Thyroid gland (tissue), 4 donors: ENCODE data around the gene MME. TPM values are rescaled to one million over a fixed set of nuclear protein-coding genes. Genes with fewer than 3 reads are reported as not detected.

Source experiments
- DNase-seq, 2 donors: peaks; one replicate each; pipeline ENCODE4 v3.0.0-alpha.2; 2019
- H3K27ac ChIP-seq, 3 donors: fragments of 200-600 bp; sonication (generic); 1 replicate in 2 of 3; 2 replicates in 1 of 3; pipeline ENCODE4 v1.5.1; 2016 to 2019; ENCODE audit warnings: mild to moderate bottlenecking in 1 of 3, moderate library complexity in 1 of 3
- H3K27me3 ChIP-seq: fragments of 200-600 bp; sonication (generic); one replicate; pipeline ENCODE4 v1.5.1; 2019
- H3K36me3 ChIP-seq, 2 donors: fragments of 200-600 bp; sonication (generic); one replicate each; pipeline ENCODE4 v1.5.1; 2016 to 2019
- H3K4me1 ChIP-seq, 2 donors: fragments of 200-600 bp; sonication (generic); one replicate each; pipeline ENCODE4 v1.5.1; 2017 to 2019
- H3K4me3 ChIP-seq, 3 donors: fragments of 200-600 bp; sonication (generic); replicated peaks in 1 of 3; 1 replicate in 2 of 3; 2 replicates in 1 of 3; pipeline ENCODE4 v1.5.1; 2016; ENCODE audit warnings: mild to moderate bottlenecking in 1 of 3
- H3K9me3 ChIP-seq: fragments of 200-600 bp; sonication (generic); one replicate; pipeline ENCODE4 v1.5.1; 2017
- CTCF ChIP-seq, 6 experiments: fragments of 200-600 bp in 3 of 6; fragments of 450-650 bp in 3 of 6; sonication (generic) in 3 of 6; IDR thresholded peaks; one replicate each; pipeline ENCODE4 v1.5.1; 2016 to 2019; ENCODE audit warnings: antibody characterized with exemption in 6 of 6, mild to moderate bottlenecking in 2 of 6, inconsistent platforms in 1 of 6, moderate library complexity in 1 of 6
- POLR2A ChIP-seq, 2 donors: fragments of 450-650 bp; IDR thresholded peaks; one replicate each; pipeline ENCODE4 v1.6.1; 2017; ENCODE audit warnings: antibody characterized with exemption in 2 of 2, mild to moderate bottlenecking in 2 of 2, moderate library complexity in 1 of 2
- WGBS, 2 donors: methylation state at CpG; one replicate each; pipeline ENCODE4 v1.1.5; 2017; 5-methylcytosine and 5-hydroxymethylcytosine counted together
- intact Hi-C: fragments of 100-400 bp; cut with DNase I; formaldehyde crosslinking; loops from one replicate; pipeline ENCODE4 v1.15.1; 2023
- total RNA-seq, 4 donors: library from RNA; depleted of rRNA; stranded (reverse); fragments of >200 nt; gene quantifications; one replicate each; pipeline ENCODE4 v1.2.3, GENCODE V29; 2016

MME gene
- total RNA-seq, 4 donors from 2014 or later: 3.2 to 9.1 (median 5.9) TPM

GRCh38 chr3:155182467-155182866 lies 102.3 kb downstream of the MME start:
- no peak overlapping the region for H3K27ac ChIP-seq
- H3K36me3 ChIP-seq: no peaks in the 10 kb centered on the region
- H3K9me3 ChIP-seq: no peaks in the 10 kb centered on the region
- no peak for DNase-seq
- H3K4me1 ChIP-seq: peaks cover 0 to 3% of the 10 kb centered on the region in 2 donors
- intact Hi-C loops: no loop called here
- H3K27me3 ChIP-seq: no peaks in the 10 kb centered on the region
- TF ChIP-seq CTCF (IDR thresholded peaks at IDR 0.05): no peak
- H3K4me3 ChIP-seq: no peak overlapping the region
- WGBS, 2 donors: 94 to 97% methylated on average over 1 of the region's 1 CpG

GRCh38 chr3:155184011-155184410 lies 103.9 kb downstream of the MME start:
- TF ChIP-seq POLR2A (IDR thresholded peaks at IDR 0.05): no peak
- no peak for TF ChIP-seq CTCF (IDR thresholded peaks at IDR 0.05)
- H3K9me3 ChIP-seq: no peaks in the 10 kb centered on the region
- intact Hi-C loops: no loop called here
- 48 to 76% methylated on average over 1 of the region's 1 CpG for WGBS, 2 donors
- H3K36me3 ChIP-seq: no peaks in the 10 kb centered on the region
- DNase-seq: no peak
- no peaks in the 10 kb centered on the region for H3K27me3 ChIP-seq
- no peak overlapping the region for H3K27ac ChIP-seq
- peaks cover 0 to 3% of the 10 kb centered on the region in 2 donors for H3K4me1 ChIP-seq
- no peak overlapping the region for H3K4me3 ChIP-seq

- intact Hi-C loops: no loop called here
- Histone ChIP-seq H3K4me1 (peaks cover 0 to 3% of the 10 kb centered on the region in 2 donors), H3K4me3 (no peak overlapping the region), H3K27ac (no peak overlapping the region), H3K27me3 (no peaks in the 10 kb centered on the region), H3K9me3 (no peaks in the 10 kb centered on the region), H3K36me3 (no peaks in the 10 kb centered on the region)
- WGBS, 2 donors: 42 to 55% methylated on average over 2 of the region's 2 CpGs
- TF ChIP-seq CTCF (IDR thresholded peaks at IDR 0.05) (no peak), POLR2A (IDR thresholded peaks at IDR 0.05) (no peak)
- no peak for DNase-seq
Observed at GRCh38 chr3:155185631-155186071, 105.5 kb downstream of the MME start.

GRCh38 chr3:155188031-155188430 lies 107.9 kb downstream of the MME start:
- intact Hi-C loops: no loop called here
- no peak for TF ChIP-seq CTCF (IDR thresholded peaks at IDR 0.05)
- no peak for TF ChIP-seq POLR2A (IDR thresholded peaks at IDR 0.05)
- DNase-seq: no peak
- Histone ChIP-seq H3K27ac (no peak overlapping the region), H3K9me3 (no peaks in the 10 kb centered on the region), H3K36me3 (no peaks in the 10 kb centered on the region), H3K27me3 (no peaks in the 10 kb centered on the region), H3K4me3 (no peak overlapping the region), H3K4me1 (peaks cover 0 to 3% of the 10 kb centered on the region in 2 donors)
- WGBS, 2 donors: 90 to 91% methylated on average over 2 of the region's 2 CpGs

- Histone ChIP-seq H3K4me3 (no peak overlapping the region), H3K9me3 (no peaks in the 10 kb centered on the region), H3K27me3 (no peaks in the 10 kb centered on the region), H3K36me3 (no peaks in the 10 kb centered on the region), H3K4me1 (no peaks in the 10 kb centered on the region), H3K27ac (no peak overlapping the region)
- no peak for DNase-seq
- WGBS, 2 donors: 95 to 97% methylated on average over 4 of the region's 4 CpGs
- TF ChIP-seq POLR2A (IDR thresholded peaks at IDR 0.05) (no peak), CTCF (IDR thresholded peaks at IDR 0.05) (no peak)
- intact Hi-C loops: no loop called here
Observed at GRCh38 chr3:155189478-155189877, 109.4 kb downstream of the MME start.
